AG09319 (cell line): ENCODE results near the gene ADAMTS3.

ENCODE experiments used
- DNase-seq: peaks from one replicate; pipeline ENCODE4 v3.0.0-alpha.2; 2010; ENCODE audit warnings: low read depth; ENCODE audit errors: extremely low read depth
- TF ChIP-seq, protein P1 (sequence below): IDR thresholded peaks from 2 replicates; pipeline ENCODE4 v1.5.1; 2011; ENCODE audit warnings: low read depth, mild to moderate bottlenecking, inconsistent platforms, low read length, moderate library complexity

The ADAMTS3 gene

GRCh38 chr4:72357908-72358307 lies 211.1 kb downstream of the ADAMTS3 start:
- DNase-seq = no peak
- TF ChIP-seq, protein P1, sequence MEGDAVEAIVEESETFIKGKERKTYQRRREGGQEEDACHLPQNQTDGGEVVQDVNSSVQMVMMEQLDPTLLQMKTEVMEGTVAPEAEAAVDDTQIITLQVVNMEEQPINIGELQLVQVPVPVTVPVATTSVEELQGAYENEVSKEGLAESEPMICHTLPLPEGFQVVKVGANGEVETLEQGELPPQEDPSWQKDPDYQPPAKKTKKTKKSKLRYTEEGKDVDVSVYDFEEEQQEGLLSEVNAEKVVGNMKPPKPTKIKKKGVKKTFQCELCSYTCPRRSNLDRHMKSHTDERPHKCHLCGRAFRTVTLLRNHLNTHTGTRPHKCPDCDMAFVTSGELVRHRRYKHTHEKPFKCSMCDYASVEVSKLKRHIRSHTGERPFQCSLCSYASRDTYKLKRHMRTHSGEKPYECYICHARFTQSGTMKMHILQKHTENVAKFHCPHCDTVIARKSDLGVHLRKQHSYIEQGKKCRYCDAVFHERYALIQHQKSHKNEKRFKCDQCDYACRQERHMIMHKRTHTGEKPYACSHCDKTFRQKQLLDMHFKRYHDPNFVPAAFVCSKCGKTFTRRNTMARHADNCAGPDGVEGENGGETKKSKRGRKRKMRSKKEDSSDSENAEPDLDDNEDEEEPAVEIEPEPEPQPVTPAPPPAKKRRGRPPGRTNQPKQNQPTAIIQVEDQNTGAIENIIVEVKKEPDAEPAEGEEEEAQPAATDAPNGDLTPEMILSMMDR = no peak

DNA sequence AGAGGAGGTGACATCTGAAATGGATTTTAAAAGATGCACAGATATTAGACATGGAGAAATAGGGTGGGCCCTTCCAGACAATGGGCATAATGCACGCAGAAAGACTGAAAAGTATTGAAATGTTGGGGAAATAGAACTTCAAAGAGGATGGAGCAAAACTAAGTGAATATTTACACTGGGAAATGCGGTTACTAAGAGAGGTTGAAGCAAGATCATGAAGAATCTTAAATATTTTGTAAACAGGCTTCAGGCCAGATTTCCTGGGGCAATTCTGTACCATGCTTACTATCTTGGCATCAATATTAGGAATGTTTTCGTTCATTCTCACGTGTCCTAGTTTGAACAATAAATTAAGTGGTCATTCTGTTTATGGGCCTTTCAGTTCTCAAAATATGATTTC lies 216.3 kb downstream of the ADAMTS3 start:
- DNase-seq = no peak
- TF ChIP-seq, protein P1 = no peak

- no peak for DNase-seq
- TF ChIP-seq, protein P1 = no peak
Observed at GRCh38 chr4:72351521-72351920, 217.5 kb downstream of the ADAMTS3 start.

DNA sequence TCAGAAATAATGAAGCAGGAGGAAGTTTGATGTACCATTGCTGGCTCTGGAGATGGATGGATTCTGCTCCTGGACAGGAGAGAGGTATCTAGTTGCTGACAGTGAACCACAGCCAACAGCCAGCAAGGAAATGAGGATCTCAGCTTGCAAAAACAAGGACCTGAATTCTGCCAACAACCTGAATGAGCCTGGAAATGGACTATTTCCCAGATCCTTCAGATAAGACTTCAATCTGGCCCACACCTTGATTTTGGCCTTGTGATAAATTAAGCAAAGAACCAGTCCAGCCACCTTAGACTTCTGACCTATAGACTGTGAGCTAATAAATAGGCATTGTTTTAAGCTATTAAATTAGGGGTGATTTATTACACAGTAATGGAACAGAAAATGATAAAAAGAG lies 220.3 kb downstream of the ADAMTS3 start:
- TF ChIP-seq, protein P1 = no peak
- DNase-seq = no peak

GRCh38 chr4:72344418-72344817 lies 224.6 kb downstream of the ADAMTS3 start:
- TF ChIP-seq, protein P1 = no peak

GRCh38 chr4:72341432-72341820 lies 227.6 kb downstream of the ADAMTS3 start:
- TF ChIP-seq, protein P1 = no peak
- DNase-seq = no peak

More at GRCh38 chr4:72344418-72344817, 224.6 kb downstream of the ADAMTS3 start:
- no peak for DNase-seq

DNA sequence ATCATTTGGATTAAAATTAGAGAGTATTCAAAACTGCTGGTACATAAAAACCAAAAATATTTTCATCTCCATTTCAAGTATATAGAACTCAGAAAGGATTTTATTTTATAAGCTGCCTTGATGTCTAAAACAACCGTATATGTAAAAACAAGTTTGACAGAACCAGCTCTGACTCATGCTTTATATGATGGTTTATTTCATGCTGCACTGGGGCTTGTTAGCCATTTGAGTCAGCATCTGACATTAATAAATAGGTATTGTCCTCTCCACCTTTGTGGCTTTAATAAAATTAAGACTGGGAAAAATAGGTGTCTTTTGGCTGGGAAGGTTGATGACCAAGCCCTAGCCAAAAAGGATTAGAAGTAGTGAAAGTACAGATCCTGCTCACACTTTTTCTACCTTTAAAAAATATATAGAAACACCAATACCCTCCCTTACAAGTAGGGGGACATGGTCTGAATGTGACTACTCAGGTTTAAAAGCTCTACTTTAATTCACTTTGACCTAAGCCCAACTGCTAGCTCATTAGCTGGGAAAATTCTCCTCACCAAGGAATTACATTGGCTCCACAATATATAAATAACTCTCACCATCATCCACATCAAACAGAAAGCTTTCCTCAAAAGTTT lies 228.1 kb downstream of the ADAMTS3 start:
- TF ChIP-seq, protein P1 = no peak
- no peak for DNase-seq
